SK-N-MC (cell line): ENCODE results near the gene BTG2.

Source experiments
- DNase-seq: peaks from one replicate; pipeline ENCODE4 v3.0.0-alpha.2; 2011; ENCODE audit warnings: low read depth, low spot score
- H3K27ac ChIP-seq: fragments of 200-600 bp; sonication (generic); 2 replicates; pipeline ENCODE4 v1.5.1; 2016; ENCODE audit warnings: mixed run types
- H3K36me3 ChIP-seq: fragments of 200-600 bp; sonication (generic); 2 replicates; pipeline ENCODE4 v1.6.1; 2017; ENCODE audit warnings: antibody characterized with exemption, low read length, mixed read lengths; ENCODE audit not compliant: insufficient read depth
- H3K4me3 ChIP-seq: fragments of 200-600 bp; sonication (generic); 2 replicates; pipeline ENCODE4 v1.5.1; 2016
- H3K9ac ChIP-seq: fragments of 200-600 bp; sonication (generic); 2 replicates; pipeline ENCODE4 v1.8.0; 2017; ENCODE audit warnings: mixed run types, mixed read lengths; ENCODE audit not compliant: insufficient read length
- H3K9me3 ChIP-seq: fragments of 200-600 bp; sonication (generic); 2 replicates; pipeline ENCODE4 v1.6.1; 2017; ENCODE audit warnings: low read depth, mild to moderate bottlenecking, antibody characterized with exemption, low read length, moderate library complexity, mixed read lengths
- EZH2 ChIP-seq: fragments of 200-600 bp; sonication (generic); IDR thresholded peaks from one replicate; pipeline ENCODE4 v1.6.1; 2017; ENCODE audit warnings: antibody characterized with exemption
- FOXP2 ChIP-seq: optimal IDR thresholded peaks from 2 replicates; pipeline ENCODE3; 2011; ENCODE audit warnings: mild to moderate bottlenecking, moderate library complexity; ENCODE audit not compliant: insufficient read depth; ENCODE audit errors: extremely low read length, control extremely low read depth
- POLR2AphosphoS5 ChIP-seq: IDR thresholded peaks from 2 replicates; pipeline ENCODE4 v1.6.1; 2012; ENCODE audit warnings: mild to moderate bottlenecking, low read depth, low read length, borderline replicate concordance

BTG2 gene

DNA sequence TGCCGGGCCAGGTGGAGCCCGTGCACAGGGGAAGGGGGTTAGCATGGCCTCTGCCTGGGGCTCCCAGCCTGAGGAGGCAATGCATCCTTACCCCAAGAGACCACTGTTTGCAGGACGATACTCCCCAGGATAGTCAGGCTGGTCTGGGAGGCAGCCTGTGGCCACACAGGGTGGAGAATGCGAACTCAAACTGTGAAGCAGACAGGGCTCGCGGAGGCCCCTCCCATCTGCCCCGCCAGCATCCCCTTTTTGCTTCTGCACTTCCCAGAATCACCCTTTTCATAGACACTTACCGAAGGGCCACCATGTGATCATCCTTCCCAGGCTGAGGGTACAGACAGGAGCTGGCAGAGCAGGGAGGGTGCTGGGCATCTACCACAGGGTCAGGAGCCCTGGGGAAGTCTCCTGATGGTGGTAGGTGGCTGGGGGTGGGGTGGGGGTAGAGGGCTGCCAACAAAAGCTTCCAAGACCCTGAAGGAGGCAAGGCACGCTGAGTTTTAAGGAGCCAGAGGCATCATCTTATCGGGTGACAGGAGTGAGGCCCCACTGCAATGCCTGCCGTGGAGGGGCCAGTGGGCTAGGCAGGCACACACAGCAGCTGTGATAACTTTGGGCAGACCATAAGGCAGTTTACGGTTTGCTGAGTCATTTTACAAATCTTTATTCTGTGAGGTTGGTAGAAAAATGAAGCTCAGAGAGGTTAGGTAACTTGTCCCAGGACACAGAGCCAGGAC is 31.3 kb upstream of the BTG2 start:
- DNase-seq = no peak
- no peaks in the 10 kb centered on the region for H3K9me3 ChIP-seq
- no peak overlapping the region for H3K9ac ChIP-seq
- TF ChIP-seq POLR2AphosphoS5 = no peak
- no peak for TF ChIP-seq EZH2
- TF ChIP-seq FOXP2 = no peak
- no peak overlapping the region for H3K27ac ChIP-seq
- no peaks in the 10 kb centered on the region for H3K36me3 ChIP-seq
- H3K4me3 ChIP-seq = no peak overlapping the region

DNA sequence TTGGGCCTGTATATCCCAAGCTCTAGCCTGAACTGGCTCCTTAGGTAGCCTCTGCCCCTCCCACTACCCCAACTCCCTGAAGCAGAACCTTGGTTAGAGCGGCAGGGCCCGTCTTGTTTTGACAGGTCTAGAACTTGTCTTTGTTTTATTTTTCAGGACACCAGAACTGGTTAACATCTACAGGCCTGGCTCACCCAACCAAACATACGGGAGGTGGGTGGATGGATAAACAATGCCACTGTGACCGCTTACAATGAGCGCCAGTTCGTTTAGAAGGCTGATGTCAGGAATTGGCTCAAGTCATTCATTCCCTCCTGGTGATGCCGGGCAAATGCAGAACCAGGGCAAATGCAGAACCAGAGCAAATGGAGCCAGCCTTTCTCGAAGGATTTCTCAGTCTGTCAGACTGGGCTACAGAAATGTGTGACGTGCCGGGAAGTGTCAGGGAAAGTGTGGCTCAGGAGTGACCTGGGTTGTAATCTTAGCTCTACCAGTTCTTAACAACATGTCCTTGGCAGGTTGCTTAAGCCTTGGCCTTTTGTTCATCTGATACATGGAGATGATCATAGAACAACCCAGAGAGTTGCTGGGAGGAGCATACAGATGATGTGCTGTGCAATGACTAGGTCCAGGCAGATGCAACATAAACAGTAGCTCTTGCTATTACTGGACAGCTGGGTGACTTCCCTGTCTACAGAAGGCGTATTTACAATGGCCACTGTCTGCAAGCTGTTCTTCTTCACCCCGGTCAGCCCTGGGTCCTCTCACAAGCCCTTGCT is 30.5 kb upstream of the BTG2 start:
- DNase-seq = no peak
- no peak for TF ChIP-seq EZH2
- no peak for TF ChIP-seq POLR2AphosphoS5
- H3K9ac ChIP-seq = no peak overlapping the region
- no peak overlapping the region for H3K27ac ChIP-seq
- no peaks in the 10 kb centered on the region for H3K9me3 ChIP-seq
- no peaks in the 10 kb centered on the region for H3K36me3 ChIP-seq
- H3K4me3 ChIP-seq = no peak overlapping the region

DNA sequence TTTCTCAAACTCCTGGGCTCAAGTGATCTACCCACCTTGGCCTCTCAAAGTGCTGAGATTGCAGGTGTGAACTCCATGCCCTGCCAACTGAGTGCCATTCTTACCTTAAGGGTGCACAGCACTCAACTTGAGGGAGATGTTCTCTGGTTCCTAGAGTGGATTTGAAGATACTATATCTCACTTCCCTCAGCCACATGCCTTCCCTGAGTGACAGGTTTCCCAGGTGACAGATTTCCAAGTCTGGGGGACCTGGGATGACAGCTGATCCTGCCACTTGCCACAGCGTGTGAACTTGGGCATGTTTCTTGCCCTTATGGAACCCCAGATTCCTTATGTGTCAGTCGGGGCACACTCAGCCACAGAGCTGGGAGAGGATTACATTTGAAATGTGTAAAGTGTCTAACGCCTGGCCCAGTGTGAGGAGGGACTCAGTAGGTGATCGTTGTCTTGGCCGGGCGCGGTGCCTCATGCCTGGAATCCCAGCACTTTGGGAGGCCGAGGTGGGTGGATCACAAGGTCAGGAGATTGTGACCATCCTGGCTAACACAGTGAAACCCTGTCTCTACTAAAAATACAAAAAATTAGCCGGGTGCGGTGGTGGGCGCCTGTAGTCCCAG is 29.6 kb upstream of the BTG2 start:
- Histone ChIP-seq H3K27ac (no peak overlapping the region), H3K9ac (no peak overlapping the region), H3K36me3 (no peaks in the 10 kb centered on the region), H3K4me3 (no peak overlapping the region), H3K9me3 (no peaks in the 10 kb centered on the region)
- TF ChIP-seq POLR2AphosphoS5 = no peak
- no peak for DNase-seq

DNA sequence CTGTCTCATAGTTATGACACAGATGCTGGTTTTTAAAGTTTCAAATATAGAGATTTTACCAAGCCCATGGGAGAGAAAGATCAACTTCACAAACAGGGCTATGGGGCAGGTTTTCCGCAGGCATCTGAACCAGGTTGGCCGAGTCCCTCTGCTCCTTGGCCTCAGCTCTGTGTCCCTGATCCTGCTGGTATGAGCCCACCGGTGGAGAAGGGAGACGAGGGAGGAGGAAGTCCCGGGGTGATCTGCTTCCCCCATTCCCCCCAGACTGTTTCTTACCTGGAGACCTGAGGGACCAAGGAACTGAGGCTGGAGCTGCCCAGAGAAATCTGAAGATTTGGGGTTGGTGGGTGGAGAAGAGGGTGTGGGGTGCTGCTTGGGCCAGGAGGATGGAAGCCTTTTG is 28.9 kb upstream of the BTG2 start:
- Histone ChIP-seq H3K36me3 (no peaks in the 10 kb centered on the region), H3K9me3 (no peaks in the 10 kb centered on the region), H3K9ac (no peak overlapping the region), H3K4me3 (no peak overlapping the region), H3K27ac (no peak overlapping the region)
- TF ChIP-seq FOXP2 (no peak), EZH2 (no peak), POLR2AphosphoS5 (no peak)
- no peak for DNase-seq

DNA sequence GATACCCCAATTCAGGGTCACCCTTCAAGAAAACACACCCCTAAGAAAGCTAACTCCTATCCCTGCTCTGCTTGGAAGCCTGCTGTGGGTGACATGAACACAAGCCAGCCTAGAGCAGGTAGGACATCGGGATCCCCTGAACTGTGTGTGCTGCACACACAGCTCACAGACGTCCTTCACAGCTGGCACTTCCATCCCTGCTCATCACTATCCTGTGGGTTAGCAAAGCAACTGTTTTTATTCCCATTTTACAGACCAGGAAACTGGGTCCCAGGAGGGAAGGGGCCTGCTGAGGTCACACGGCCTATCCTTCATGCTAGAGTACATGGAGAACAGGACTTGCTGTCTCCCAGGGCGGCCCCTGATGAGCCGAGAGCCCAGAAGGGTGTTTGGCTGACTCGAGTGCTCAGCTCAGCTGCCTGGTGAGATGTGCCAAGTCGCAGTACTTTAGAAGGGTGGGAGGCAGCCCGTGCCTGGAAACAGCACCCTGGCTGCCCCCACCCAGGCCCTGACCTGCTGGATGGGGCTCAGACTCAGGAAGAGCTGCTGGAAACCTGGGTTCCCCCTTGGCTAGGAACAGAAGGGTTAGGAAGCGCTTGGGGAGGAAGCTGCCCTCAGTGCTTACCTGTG is 28.3 kb upstream of the BTG2 start:
- TF ChIP-seq FOXP2 (no peak), EZH2 (no peak), POLR2AphosphoS5 (no peak)
- H3K4me3 ChIP-seq = no peak overlapping the region
- no peak overlapping the region for H3K27ac ChIP-seq
- no peaks in the 10 kb centered on the region for H3K36me3 ChIP-seq
- DNase-seq = no peak
- no peaks in the 10 kb centered on the region for H3K9me3 ChIP-seq
- H3K9ac ChIP-seq = no peak overlapping the region

DNA sequence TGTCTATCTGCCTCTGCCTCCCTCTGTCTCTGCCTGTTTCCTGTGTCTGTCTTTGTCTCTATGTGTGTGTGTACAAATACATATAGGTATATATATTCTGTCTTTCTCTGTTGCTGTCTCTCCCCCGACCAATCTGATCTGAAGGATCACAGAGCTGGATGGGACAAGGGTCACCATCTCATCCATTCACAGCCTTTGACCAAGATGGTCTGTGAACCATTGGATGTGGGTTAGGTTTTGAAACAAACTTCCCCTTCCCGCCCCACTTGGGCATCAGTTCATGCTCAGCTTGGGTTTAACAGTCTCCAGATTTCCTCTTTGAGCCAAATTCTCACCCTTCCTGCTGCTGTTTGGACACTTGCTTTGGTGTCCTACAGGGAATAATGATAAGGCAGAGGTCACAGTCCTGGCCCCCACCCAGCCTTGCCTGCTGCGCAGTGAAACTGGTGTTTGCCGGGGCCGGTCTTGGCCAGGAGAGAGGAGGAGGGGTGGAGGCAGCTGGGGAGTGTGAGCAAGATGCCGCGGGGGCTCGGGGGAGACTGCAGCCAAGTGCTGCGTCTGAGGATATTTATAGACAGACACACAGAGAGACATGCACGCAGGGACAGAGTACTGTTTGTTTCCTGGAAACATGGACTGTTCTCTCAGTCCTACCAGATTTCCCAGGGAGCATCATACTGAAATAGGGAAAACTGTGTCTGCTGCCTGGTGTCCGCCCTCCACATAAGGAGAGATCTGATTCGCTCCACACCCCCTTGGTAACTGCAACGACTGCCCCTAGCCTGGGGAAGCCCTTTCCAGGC is 27.0 kb upstream of the BTG2 start:
- Histone ChIP-seq H3K9ac (no peak overlapping the region), H3K9me3 (no peaks in the 10 kb centered on the region), H3K36me3 (no peaks in the 10 kb centered on the region), H3K27ac (no peak overlapping the region), H3K4me3 (no peak overlapping the region)
- TF ChIP-seq FOXP2 = no peak
- TF ChIP-seq POLR2AphosphoS5 = no peak
- TF ChIP-seq EZH2 = no peak
- no peak for DNase-seq

DNA sequence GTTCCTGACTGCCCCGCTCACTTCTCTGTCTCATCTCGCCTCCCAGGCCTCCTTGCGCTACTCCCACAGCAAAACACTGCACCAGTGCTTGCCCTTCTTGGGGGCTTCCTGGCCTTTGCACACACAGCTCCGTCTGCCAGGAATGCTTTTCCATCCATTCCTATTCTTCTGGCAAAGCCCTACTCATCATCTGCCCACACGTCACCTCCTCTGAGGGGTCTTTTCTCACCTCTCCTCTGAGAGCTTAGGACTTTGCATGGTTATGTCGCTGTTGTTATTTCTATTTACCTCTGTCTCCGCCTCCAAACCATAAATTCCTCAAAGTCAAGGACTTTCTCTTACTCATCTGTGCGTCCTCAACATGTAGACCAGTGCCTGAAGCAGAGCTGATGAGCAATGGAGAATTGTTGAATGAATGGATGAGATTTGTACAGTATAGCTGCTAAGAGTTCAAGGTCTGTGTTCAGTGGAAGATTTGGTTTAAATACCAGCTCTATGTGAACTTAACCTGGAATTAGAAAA is 26.4 kb upstream of the BTG2 start:
- TF ChIP-seq POLR2AphosphoS5 = no peak
- TF ChIP-seq FOXP2 = no peak
- TF ChIP-seq EZH2 = no peak
- H3K9me3 ChIP-seq = no peaks in the 10 kb centered on the region
- H3K9ac ChIP-seq = no peak overlapping the region
- no peaks in the 10 kb centered on the region for H3K36me3 ChIP-seq
- DNase-seq = no peak
- H3K4me3 ChIP-seq = no peak overlapping the region
- H3K27ac ChIP-seq = no peak overlapping the region
